Fibroblast of lung (primary cell): ENCODE data around the gene COPZ2. TPM values are rescaled to one million over a fixed set of nuclear protein-coding genes. Genes with fewer than 3 reads are reported as not detected.
A peak's percentile ranks its signal among the peaks of the same experiment; 100 is the strongest.
"Not testable (repeated sequence)": the region's sequence is repeated elsewhere in the genome, so short reads cannot be mapped to it uniquely, and the experiment has no call there.

ENCODE experiments used
- DNase-seq, 2 donors: peaks; one replicate each; pipeline versions ENCODE4 v3.0.0 to v3.0.0-alpha.2; 2010; ENCODE audit warnings: low read depth in 2 of 2
- H2AFZ ChIP-seq: 2 replicates; pipeline ENCODE4 v1.5.1; 2012; ENCODE audit warnings: low read length, control low read depth, inconsistent platforms
- H3K27ac ChIP-seq: 2 replicates; pipeline ENCODE4 v1.5.1; 2011; ENCODE audit warnings: low read length, control low read depth; ENCODE audit not compliant: insufficient read depth
- H3K27me3 ChIP-seq: 2 replicates; pipeline ENCODE4 v1.5.1; 2011; ENCODE audit warnings: mild to moderate bottlenecking, low read length; ENCODE audit not compliant: control insufficient read depth, insufficient read depth
- H3K36me3 ChIP-seq: 2 replicates; pipeline ENCODE4 v1.5.1; 2011; ENCODE audit warnings: low read length; ENCODE audit not compliant: control insufficient read depth, insufficient read depth
- H3K4me1 ChIP-seq: 2 replicates; pipeline ENCODE4 v1.5.1; 2011; ENCODE audit warnings: low read length; ENCODE audit not compliant: control insufficient read depth, insufficient read depth; ENCODE audit errors: extremely low read depth
- H3K4me2 ChIP-seq: 2 replicates; pipeline ENCODE4 v1.5.1; 2011; ENCODE audit warnings: low read length, control low read depth; ENCODE audit not compliant: insufficient read depth; ENCODE audit errors: extremely low read depth
- H3K4me3 ChIP-seq, 4 experiments: fragments of 200-600 bp in 1 of 4; sonication (generic) in 1 of 4; replicated peaks in 1 of 4; 2 replicates each; pipeline ENCODE4 v1.5.1; 2011 to 2016; ENCODE audit warnings: low read length in 4 of 4, low read depth in 3 of 4, mild to moderate bottlenecking in 3 of 4, control low read depth in 2 of 4, inconsistent platforms in 1 of 4, mixed read lengths in 1 of 4; ENCODE audit not compliant: insufficient read depth in 1 of 4; ENCODE audit errors: control extremely low read depth in 1 of 4
- H3K79me2 ChIP-seq: 2 replicates; pipeline ENCODE4 v1.5.1; 2012; ENCODE audit warnings: mild to moderate bottlenecking, low read length, inconsistent platforms; ENCODE audit not compliant: control insufficient read depth, insufficient read depth
- H3K9ac ChIP-seq: 2 replicates; pipeline ENCODE4 v1.5.1; 2011; ENCODE audit warnings: mild to moderate bottlenecking, low read length, control low read depth; ENCODE audit not compliant: insufficient read depth
- H3K9me3 ChIP-seq: 2 replicates; pipeline ENCODE4 v1.5.1; 2012; ENCODE audit warnings: low read depth, low read length; ENCODE audit not compliant: control insufficient read depth, insufficient read depth
- H4K20me1 ChIP-seq: 2 replicates; pipeline ENCODE4 v1.5.1; 2011; ENCODE audit warnings: low read length; ENCODE audit not compliant: control insufficient read depth, insufficient read depth; ENCODE audit errors: extremely low read depth
- EZH2 ChIP-seq: IDR thresholded peaks from 2 replicates; pipeline ENCODE4 v1.5.1; 2012; ENCODE audit warnings: low read length, control low read depth, mild to moderate bottlenecking; ENCODE audit errors: missing control alignments
- polyA plus RNA-seq, 2 donors: library from polyadenylated mRNA; depleted of rRNA in 1 of 2; stranded (reverse) in 1 of 2; unstranded in 1 of 2; fragments of >200 nt; gene quantifications; 2 replicates each; pipeline ENCODE4 v1.2.1, GENCODE V29; 2011 to 2012; ENCODE audit warnings: missing spikeins in 1 of 2
- total RNA-seq: library from RNA; depleted of rRNA; stranded (reverse); fragments of >200 nt; gene quantifications from 2 replicates; pipeline ENCODE4 v1.2.1, GENCODE V29; 2014
- TF ChIP-seq, protein P1 (sequence below), 2 donors: IDR thresholded peaks in 1 of 2; conservative IDR thresholded peaks in 1 of 2; 1 replicate in 1 of 2; 2 replicates in 1 of 2; pipeline ENCODE4 v1.5.1; 2011 to 2012; ENCODE audit warnings: low read length in 2 of 2, control low read depth in 1 of 2, inconsistent platforms in 1 of 2, low read depth in 1 of 2, mild to moderate bottlenecking in 1 of 2

The COPZ2 gene
- total and polyA plus RNA-seq, 2 donors (not counting 1 experiment from before 2014, with no cell fraction given) = 63.1 to 97.9 TPM

GRCh38 chr17:48002916-48003416 lies 34.6 kb downstream of the COPZ2 start:
- no peaks in the 10 kb centered on the region for H4K20me1 ChIP-seq
- H3K4me1 ChIP-seq = peaks cover 9% of the 10 kb centered on the region
- H3K4me3 ChIP-seq = no peak overlapping the region
- no peaks in the 10 kb centered on the region for H3K9me3 ChIP-seq
- TF ChIP-seq, protein P1, sequence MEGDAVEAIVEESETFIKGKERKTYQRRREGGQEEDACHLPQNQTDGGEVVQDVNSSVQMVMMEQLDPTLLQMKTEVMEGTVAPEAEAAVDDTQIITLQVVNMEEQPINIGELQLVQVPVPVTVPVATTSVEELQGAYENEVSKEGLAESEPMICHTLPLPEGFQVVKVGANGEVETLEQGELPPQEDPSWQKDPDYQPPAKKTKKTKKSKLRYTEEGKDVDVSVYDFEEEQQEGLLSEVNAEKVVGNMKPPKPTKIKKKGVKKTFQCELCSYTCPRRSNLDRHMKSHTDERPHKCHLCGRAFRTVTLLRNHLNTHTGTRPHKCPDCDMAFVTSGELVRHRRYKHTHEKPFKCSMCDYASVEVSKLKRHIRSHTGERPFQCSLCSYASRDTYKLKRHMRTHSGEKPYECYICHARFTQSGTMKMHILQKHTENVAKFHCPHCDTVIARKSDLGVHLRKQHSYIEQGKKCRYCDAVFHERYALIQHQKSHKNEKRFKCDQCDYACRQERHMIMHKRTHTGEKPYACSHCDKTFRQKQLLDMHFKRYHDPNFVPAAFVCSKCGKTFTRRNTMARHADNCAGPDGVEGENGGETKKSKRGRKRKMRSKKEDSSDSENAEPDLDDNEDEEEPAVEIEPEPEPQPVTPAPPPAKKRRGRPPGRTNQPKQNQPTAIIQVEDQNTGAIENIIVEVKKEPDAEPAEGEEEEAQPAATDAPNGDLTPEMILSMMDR (conservative IDR thresholded peaks at IDR 0.05 in 1 of 2, IDR thresholded peaks at IDR 0.05 in 1 of 2; ENCODE audit: low read depth in 1 of 2, low read length in 2 of 2) = no peak
- no peak for TF ChIP-seq EZH2
- no peak overlapping the region for H3K9ac ChIP-seq
- peak in 1 of 2 donors; percentile 23 for DNase-seq
- no peaks in the 10 kb centered on the region for H3K79me2 ChIP-seq
- no peaks in the 10 kb centered on the region for H3K27me3 ChIP-seq
- H3K4me2 ChIP-seq = peak overlapping the region; percentile 1
- H2AFZ ChIP-seq = peak overlapping the region; percentile 100
- H3K36me3 ChIP-seq = no peaks in the 10 kb centered on the region
- peak overlapping the region; percentile 85 for H3K27ac ChIP-seq

DNA sequence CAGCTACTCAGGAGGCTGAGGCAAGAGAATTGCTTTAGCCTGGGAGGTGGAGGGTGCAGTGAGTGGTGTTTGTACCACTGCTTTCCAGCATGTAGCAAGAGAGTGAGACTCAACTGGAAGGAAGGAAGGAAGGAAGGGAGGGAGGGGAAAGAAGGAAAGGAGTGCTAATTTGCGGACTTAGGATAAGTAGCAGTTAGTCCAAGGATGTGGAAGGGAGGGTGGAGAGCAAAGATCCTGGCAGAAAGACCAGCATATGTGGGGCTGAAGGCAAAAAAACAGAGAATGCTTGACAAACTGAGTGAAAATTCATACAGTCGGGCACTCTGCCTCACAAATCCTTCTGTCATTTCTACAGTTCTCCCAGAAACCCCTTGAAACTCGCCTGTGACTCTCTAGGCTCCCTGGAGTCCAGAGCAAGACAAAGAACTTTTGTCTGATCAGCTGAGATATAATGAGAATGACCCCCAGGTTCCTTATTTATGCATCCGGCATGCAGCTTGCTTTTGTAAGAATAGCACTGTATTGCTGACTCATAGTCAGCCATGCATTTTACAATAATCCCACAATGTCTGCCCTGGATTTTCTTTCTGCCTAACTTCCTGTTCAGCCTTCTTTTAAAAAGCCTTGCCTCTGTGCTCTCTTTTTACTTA lies 35.2 kb downstream of the COPZ2 start:
- H4K20me1 ChIP-seq = no peaks in the 10 kb centered on the region
- peak overlapping the region; percentile 100 for H2AFZ ChIP-seq
- peaks cover 9% of the 10 kb centered on the region for H3K4me1 ChIP-seq
- H3K9ac ChIP-seq = peak overlapping the region; percentile 7
- peak; percentile 70 to 91 for DNase-seq
- H3K27ac ChIP-seq = peak overlapping the region; percentile 85
- H3K4me2 ChIP-seq = peak overlapping the region; percentile 51
- TF ChIP-seq EZH2 = no peak
- TF ChIP-seq, protein P1 (conservative IDR thresholded peaks at IDR 0.05 in 1 of 2, IDR thresholded peaks at IDR 0.05 in 1 of 2; ENCODE audit: low read depth in 1 of 2, low read length in 2 of 2) = no peak
- H3K4me3 ChIP-seq = no peak overlapping the region
- H3K36me3 ChIP-seq = no peaks in the 10 kb centered on the region
- no peaks in the 10 kb centered on the region for H3K27me3 ChIP-seq
- H3K79me2 ChIP-seq = no peaks in the 10 kb centered on the region
- no peaks in the 10 kb centered on the region for H3K9me3 ChIP-seq

DNA sequence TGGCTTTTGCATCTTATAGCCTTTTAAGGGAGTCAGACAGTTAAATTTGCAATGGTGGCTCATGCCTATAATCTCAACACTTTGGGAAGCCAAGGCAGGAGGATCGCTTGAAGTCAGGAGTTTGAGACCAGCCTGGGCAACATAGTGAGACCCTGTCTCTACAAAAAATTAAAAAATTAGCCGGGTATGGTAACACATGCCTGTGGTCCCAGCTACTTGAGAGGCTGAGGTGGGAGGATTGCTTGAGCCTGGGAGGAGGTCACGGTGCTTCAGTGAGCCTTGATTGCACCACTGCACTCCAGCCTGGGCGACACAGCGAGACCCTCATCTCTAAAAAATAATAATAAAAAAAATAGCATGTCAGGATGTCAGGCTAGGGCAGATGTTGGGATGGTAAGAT lies 35.9 kb downstream of the COPZ2 start:
- H3K27me3 ChIP-seq, H3K4me3 ChIP-seq, H3K27ac ChIP-seq, H3K36me3 ChIP-seq, H4K20me1 ChIP-seq, H3K9me3 ChIP-seq, H3K4me2 ChIP-seq, H3K9ac ChIP-seq, DNase-seq, H3K4me1 ChIP-seq, H3K79me2 ChIP-seq, H2AFZ ChIP-seq: not testable (repeated sequence)
